GM21737 (cell line): ENCODE measurements around the gene EAF1.
A peak's percentile ranks its signal among the peaks of the same experiment; 100 is the strongest.
"Not testable (repeated sequence)": the region's sequence is repeated elsewhere in the genome, so short reads cannot be mapped to it uniquely, and the experiment has no call there.

Experiments
- ATAC-seq: cut with Tn5 transposase; IDR thresholded peaks from one replicate; pipeline ENCODE4 v1.9.1; 2021; ENCODE audit warnings: mild to moderate bottlenecking, moderate library complexity; ENCODE audit not compliant: unreplicated experiment

EAF1 gene

DNA sequence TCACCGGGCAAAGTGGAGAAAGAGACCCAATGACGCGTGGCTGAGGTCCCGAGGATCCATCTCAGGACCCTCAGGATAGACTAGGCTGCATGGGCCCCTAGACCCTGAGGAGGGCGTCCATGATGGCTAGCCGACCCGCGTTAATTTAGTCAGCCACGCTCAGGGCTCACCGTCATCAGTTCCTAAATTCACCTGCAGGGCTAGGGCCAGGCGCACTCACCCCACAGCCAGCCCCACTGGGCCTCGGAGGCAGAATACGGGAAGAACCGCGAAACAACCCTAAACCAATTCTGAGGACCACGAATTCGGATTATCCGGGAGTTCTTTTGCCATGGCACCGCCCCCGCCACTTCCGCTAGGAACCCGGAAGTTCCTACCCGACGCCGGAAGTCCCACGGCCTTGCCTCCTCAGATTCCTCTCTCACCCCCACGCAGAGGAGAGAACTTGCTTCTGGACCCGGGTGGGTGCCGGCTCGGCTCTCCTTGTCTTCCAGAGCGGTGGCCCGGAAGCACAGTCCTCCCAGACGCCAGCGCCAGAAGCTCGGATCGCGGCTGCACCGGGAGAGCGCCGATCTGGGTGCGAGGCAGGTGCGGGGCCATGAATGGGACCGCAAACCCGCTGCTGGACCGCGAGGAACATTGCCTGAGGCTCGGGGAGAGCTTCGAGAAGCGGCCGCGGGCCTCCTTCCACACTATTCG is at the start of gene EAF1, which contains the start of gene METTL6:
EAF1 (plus strand) TSS at position 417 of the 699 bp plus-strand sequence; CDS start at position 599, 182 bp downstream.
METTL6 (minus strand) TSS at position 363 of the 699 bp plus-strand sequence. CDS start 1,033 bp downstream, outside the sequence.
- peak; percentile 90 for ATAC-seq

DNA sequence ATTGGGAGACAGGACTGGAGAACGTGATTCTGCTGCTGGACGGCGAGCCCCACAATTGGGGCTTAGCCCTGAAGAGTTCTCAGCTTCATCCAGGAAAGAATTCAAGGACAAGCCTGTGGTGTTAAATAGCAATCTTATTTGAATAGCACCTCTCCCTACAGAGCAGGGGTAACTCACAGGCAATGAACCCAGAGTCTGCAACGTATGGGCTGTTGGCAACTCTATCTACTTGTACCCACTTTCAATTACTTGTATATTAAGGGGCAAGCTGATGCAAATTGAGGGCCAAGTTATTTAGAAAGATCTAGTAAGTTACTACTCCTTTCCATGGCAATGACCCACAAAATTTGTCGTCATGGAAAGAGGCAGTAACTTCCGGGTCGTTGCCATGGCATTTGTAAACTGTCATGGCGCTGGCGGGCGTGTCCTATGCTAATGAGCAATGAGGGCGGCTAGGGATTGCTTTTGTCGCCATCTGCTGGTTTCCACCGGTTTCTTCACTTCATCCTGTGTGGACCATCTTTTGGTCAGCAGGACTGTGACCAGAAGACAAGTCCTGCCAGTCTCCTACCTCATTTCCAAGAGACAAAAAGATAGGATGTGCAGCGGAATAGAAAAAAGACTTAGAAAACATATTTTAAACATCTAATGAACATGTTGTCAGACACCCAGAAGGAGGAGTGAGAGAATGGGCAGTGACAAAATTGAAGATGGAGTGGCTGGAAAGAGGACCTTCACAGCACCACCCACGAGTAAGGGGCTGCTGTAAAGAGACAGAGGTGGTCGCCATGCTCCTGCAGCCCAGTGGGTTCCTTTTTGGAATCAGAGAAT is 49.2 kb upstream of the EAF1 start:
- ATAC-seq: peak; percentile 88

DNA sequence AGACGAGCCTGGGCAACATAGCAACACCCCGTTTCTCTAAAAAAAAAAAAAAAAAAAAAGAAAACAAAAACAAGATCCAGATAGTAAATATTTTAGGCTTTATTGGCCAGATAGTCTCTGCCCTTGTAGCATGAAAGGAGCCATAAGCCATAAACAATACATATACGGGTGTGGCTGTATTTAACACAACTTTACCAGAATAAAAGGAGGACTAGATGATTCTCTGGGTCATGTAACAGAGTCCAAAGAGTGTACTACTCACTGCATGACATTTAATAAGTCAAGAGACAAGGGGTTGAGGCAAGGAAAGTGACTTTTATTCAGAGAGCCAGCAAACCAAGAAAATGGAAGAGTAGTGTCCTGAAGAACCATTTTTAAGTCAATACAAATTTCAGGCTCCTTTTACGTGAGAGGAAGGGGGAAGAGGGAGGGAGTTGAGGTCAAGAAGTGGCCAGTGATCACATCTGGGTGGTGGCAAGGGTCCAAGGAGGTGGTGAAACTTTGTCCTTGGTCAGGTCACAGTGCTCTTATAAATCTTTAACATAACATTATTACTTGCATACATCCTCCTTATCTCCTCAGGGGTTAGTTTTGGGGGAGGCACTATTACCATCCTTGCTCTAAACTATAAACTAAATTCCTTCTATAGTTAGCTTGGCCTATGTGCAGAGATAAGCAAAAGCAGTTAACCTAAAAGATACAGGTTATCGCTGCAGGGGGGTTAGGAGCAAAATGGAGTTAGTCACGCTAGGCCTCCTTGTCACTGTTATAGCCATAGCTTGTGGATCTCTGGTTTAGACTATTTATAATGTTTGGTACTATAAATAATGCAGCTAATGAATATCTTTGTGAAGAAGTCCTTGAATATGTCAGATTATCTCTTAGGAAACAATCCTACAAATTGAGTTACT is 46.2 kb upstream of the EAF1 start:
- ATAC-seq: no peak

DNA sequence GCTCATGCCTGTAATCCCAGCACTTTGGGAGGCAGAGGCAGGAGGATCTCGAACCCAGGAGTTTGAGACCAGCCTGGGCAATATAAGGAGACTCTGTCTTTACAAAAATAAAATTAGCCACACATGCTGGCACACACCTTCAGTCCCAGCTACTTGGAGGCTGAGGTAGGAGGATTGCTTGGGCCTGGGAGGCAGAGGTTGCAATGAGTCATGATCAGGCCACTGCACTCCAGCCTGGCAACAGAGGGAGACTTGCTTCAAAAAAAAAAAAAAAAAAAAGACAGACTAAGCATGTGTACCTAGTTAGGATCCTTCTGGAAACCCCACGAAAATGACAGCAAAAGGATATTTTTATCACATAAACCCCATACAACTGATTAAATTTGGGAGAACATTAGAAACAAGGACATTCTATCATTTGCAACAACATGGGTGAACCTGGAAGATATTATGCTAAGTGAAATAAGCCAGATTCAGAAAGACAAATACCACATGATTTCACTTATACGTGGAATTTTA is 44.9 kb upstream of the EAF1 start:
- no peak for ATAC-seq

DNA sequence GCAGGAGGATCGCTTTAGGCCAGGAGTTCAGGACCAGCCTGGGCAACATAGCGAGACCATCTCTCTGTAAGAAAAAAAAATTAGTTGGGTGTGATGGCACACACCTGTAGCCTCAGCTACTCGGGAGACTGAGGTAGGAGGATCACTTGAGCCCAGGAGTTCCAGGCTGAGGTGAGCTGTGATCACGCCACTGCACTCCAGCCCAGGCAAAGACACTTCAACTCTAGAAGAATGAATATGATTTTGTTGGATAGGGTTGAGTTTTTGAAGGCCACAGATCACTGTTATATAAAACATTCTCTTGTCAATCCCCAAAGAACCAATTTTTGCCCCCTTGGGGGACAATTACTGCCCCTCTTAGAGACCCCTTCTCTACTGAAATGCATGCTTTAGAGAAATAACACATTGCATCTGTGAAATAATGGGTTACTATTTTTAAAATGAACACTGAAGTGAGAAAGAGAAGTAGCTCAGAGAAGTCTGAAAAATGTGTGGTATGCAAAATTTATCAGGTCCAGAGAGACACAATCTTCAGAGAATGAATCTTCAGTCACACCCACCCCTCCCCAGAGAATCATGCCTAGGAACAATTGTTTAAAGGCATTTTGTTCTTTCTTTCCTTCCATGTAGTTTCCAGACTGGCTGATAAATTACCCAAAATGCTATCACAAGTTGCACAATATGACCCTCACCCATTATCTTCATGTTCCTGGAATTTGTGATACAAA is 42.7 kb upstream of the EAF1 start:
- peak; percentile 76 for ATAC-seq

DNA sequence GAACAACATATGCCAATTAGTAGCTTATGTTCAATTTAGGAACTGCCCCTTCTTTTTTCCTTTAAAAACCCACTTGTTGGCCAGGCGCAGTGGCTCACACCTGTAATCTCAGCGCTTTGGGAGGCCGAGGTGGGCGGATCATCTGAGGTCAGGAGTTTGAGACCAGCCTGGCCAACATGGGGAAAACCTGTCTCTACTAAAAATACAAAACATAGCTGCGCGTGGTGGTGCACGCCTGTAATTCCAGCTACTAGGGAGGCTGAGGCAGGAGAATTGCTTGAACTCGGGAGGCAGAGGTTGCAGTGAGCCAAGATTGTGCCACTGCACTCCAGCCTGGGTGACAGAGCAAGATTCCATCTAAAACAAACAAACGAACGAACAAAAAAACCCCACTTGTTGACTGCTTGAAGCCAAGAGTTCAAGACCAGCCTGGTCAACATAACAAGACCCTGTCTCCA is 42.1 kb upstream of the EAF1 start:
- ATAC-seq: not testable (repeated sequence)

DNA sequence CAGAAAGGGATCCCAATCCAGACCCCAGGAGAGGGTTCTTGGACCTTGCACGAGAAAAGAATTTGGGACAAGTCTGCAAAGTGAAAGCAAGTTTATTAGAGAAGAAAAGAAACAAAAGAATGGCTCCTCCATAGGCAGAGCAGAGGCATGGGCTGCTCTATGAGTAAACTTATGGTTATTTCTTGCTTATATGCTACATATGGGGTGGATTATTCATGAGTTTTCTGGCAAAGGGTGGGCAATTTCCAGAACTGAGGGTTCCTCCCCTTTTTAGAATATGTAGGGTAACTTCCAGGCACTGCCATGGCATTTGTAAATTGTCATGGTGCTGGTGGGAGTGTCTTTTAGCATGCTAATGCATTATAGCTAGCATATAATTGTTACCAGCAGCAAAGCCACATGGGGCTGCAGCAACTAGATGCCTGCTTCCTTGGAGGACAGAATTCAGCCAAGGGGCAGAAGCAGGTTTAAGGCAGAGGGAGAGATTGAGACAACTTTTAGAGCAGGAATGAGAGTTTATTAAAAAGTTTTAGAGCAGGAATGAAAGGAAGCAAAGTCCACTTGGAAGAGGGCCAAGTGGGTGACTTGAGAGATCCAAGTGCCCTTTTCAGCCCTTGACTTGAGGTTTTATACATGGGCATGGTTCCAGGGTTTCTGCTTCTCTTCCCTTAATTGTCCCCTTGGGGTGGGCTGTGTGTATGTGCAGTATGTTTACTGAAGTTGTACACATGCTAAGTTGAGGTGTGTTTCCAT is 41.3 kb upstream of the EAF1 start:
- ATAC-seq: no peak

DNA sequence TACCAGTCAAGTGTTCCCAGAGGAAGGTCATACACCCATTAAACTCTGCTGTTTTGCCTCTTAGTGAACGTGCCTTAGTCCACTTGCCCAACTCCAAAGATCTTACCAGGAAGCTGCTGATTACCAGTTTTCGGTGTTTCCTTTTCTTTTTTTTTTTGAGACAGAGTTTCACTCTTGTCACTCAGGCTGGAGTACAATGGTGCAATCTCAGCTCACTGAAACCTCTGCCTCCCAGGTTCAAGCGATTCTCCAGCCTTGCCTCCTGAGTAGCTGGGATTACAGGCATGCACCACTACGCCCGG is 40.8 kb upstream of the EAF1 start:
- not testable (repeated sequence) for ATAC-seq

DNA sequence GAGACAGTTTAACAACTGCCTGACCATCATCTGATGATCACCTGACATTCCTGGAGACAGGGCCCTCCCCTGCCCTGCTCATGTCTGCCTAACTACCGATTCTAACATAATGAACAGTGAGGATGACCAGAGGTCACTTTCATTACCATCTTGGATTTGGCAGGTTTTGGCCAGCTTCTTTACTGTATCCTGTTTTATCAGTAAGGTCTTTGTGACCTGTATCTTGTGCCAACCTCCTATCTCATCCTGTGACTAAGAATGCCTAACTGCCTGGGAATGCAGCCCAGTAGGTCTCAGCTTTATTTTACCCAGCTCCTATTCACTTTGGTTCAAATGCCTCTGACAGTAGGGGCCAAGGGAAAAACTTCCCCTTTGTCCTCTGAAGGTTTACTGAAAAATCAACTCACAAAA is 40.2 kb upstream of the EAF1 start:
- no peak for ATAC-seq

DNA sequence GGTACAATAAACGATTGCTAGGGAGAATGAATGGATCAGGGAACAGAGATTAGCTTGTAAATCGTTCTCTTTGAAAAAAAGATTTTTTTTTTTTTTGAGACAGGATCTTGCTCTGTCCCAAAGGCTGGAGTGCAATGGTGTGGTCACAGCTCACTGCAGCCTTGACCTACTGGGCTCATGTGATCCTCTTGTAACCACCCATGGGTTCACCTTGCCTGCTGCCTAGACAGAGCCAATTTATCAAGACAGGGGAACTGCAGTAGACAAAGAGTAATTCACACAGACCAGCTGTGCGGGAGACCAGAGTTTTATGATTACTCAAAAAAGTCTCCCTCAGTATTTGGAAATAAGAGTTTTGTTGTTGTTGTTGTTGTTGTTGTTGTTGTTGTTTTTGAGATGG is 39.7 kb upstream of the EAF1 start:
- ATAC-seq: no peak

DNA sequence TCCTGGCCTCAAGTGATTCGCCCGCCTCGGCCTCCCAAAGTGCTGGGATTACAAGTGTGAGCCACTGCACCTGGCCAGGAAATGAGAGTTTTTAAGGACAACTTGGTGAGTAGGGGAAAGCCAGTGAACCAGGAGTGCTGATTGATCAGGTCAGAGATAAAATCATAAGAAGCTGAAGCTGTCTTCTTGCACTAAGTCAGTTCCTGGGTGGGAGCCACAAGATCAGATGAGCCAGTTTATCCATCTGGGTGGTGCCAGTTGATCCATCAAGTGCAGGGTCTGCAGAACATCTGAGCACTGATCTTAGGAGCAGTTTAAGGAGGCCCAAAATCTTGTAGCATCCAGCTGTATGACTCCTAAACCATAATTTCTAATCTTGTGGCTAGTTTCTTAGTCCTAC is 39.1 kb upstream of the EAF1 start:
- ATAC-seq: not testable (repeated sequence)

DNA sequence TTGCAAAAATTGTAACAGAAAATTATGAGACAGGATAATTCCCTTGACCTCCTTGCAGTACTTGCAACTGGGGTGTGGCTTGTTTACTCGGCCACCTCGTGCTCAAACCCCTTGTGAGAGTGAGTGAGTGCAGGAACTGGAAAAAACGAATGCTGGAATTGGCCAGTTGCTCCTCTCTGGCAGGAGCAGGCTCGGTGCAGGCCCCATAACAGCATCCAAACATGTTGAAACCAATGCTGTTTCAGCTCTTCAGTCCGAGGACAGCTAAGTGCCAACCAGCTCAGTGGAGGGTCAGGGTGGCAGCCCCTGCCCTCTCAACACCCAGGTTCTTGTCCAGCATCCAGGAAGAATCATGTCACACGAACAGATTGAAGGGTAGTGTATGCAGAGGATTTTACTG is 36.9 kb upstream of the EAF1 start:
- no peak for ATAC-seq

DNA sequence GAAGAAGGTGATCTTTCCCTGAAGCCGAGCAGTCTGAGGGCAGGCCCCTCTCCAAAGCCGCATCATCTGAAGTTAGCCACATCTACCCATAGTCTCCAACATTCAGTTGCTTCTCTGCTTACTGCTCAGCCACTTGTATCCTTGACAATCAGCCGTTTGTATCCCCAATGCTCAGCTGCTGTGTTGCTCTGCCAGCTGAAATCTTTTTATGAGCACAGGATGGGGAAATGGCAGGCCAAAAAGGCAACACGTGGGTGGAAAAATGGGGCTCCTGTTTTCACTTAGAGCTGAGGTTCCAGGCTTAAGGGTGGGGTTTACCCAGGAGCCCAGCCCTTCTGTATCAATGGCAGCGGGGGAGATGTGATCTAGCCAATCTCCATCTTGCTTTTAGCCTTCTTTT is 36.4 kb upstream of the EAF1 start:
- no peak for ATAC-seq

DNA sequence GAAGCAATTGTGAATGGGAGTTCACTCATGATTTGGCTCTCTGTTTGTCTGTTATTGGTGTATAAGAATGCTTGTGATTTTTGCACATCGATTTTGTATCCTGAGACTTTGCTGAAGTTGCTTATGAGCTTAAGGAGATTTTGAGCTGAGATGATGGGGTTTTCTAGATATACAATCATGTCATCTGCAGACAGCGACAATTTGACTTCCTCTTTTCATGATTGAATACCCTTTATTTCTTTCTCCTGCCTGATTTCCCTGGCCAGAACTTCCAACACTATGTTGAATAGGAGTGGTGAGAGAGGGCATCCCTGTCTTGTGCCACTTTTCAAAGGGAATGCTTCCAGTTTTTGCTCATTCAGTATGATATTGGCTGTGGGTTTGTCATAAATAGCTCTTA is 34.1 kb upstream of the EAF1 start:
- ATAC-seq: not testable (repeated sequence)

DNA sequence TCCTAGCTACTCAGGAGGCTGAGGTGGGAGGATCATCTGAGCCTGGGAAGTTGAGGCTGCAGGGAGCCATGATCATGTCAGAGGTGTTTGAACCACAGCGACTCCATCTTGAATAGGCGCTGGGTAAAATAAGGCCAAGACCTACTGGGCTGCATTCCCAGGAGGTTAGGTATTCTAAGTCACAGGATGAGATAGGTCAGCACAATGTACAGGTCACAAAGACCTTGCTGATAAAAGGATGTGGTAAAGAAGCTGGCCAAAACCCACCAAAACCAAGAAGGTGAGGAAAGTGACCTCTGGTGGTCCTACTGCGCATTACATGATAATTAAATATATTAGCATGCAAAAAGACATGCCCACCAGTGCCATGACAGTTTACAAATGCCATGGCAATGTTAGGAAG is 28.7 kb upstream of the EAF1 start:
- ATAC-seq: not testable (repeated sequence)

DNA sequence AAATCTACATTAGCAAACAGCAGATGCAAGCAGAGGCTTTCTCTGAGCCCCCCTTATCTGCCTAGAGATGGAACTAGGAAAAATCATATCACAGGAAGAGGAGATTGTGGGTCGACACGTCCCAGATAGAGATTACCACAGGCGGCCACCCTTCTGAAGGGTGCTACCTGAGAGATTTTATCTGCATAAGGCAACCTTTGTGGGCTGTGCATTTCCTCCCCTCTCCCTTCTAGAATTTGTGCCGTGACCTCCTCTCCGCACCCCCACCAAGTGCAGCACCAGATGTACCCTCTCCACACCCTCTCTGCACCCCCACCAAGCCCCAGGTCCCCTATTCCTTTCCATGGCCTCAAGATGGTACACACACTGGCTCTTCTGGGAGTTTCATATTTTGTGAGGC is 27.4 kb upstream of the EAF1 start:
- ATAC-seq: no peak

DNA sequence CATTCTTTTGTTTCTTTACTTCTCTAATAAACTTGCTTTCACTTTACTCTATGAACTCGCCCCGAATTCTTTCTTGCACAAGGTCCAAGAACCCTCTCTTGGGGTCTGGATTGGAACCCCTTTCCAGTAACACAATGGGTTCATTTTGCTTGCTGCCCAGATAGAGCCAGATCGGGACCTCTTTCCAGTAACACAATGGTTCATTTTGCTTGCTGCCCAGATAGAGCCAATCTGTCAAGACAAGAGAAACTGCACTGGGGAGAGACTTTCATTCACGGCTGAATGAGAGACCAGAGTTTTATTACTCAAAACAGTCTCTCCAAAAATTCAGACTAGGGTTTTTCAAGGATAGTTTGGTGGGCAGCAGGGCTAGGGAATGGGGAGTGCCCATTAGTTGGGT is 25.5 kb upstream of the EAF1 start:
- no peak for ATAC-seq

DNA sequence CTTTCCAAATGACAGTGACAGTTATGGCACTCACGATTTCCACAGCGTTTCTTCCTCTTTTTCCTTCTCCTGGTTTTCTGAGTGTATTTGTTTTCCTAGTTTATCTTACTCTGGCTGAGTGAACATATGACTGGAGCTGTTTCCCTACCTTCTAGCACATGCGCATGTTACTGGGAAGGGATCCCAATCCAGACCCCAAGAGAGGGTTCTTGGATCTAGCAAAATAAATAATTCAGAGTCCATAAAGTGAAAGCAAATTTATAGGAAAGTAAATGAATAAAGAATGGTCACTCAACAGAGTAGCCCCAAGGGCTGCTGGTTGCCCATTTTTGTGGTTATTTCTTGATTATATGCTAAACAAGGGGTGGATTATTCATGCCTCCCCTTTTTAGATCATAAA is 23.9 kb upstream of the EAF1 start:
- no peak for ATAC-seq

DNA sequence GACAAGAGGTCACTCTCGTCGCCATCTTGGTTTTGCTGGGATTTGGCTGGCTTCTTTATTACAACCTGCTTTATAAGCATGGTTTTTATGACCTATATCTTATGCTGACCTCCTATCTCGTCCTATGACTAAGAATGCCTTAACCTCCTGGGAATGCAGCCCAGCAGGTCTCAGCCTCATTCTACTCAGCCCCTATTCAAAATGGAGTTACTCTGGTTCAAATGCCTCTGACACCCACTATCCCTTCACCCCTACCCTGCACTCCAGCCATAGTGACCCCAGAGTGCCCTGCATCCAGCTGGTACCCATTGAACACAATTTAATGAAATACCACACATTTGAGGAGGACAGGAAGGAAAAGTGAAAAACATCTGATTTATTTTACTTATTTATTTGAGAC is 23.4 kb upstream of the EAF1 start:
- ATAC-seq: no peak

DNA sequence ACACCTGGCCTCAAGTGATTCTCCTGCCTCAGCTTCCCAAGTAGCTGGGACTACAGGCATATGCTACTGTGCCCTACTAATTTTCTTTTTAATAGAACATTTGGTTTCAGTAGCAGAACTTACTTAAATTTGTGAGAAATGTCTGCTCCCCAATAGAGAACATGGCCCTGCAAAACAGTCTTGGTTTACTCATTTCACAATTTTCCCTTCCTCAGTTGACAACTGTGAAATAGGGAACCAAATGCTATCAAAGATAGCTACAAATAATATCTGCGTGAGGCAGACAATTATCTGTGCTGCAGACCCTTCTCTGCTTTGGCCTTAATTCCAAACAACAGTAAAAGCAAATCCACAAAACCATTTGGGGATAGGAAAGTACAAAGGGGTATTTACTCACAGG is 22.6 kb upstream of the EAF1 start:
- no peak for ATAC-seq
